BE2C (cell line): ENCODE data around the gene TRAF7.
"Not testable (repeated sequence)": the region's sequence is repeated elsewhere in the genome, so short reads cannot be mapped to it uniquely, and the experiment has no call there.

Experiments
- DNase-seq: peaks from one replicate; pipeline ENCODE4 v3.0.0-alpha.2; 2020
- H3K27me3 ChIP-seq: fragments of 250-450 bp; sonication (Bioruptor Pico); 2 replicates; pipeline ENCODE4 v1.5.1; 2020; ENCODE audit warnings: mild to moderate bottlenecking
- H3K36me3 ChIP-seq: fragments of 250-450 bp; sonication (Bioruptor Pico); 2 replicates; pipeline ENCODE4 v1.5.1; 2020; ENCODE audit warnings: mild to moderate bottlenecking
- H3K4me1 ChIP-seq: fragments of 250-450 bp; sonication (Bioruptor Pico); 2 replicates; pipeline ENCODE4 v1.5.1; 2020
- H3K4me3 ChIP-seq: 2 replicates; pipeline ENCODE4 v1.5.1; 2011; ENCODE audit warnings: low read depth, low read length
- H3K9me3 ChIP-seq: fragments of 250-450 bp; sonication (Bioruptor Pico); 2 replicates; pipeline ENCODE4 v1.5.1; 2020
- TF ChIP-seq, protein P1 (sequence below): IDR thresholded peaks from 2 replicates; pipeline ENCODE4 v1.5.1; 2012; ENCODE audit warnings: mild to moderate bottlenecking, low read depth, low read length

Gene TRAF7

DNA sequence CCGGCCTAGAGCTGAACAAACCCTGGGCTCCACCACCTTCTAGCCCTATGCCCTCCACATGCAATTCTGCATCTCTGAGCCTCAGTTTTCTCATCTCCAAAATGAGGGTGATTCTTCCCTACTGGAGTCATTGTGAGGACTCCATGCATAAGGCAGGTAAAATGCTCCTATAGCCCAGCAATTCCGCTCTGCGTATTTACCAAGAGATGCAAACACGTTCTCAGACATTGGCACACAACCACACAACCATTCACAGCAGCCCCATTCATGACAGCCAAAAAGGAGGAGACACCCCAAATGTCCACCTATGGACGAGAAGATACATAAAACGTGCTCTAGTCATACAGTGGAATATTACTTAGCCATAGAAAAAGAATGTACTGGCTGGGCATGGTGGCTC lies 44.7 kb downstream of the TRAF7 start:
- TF ChIP-seq, protein P1, sequence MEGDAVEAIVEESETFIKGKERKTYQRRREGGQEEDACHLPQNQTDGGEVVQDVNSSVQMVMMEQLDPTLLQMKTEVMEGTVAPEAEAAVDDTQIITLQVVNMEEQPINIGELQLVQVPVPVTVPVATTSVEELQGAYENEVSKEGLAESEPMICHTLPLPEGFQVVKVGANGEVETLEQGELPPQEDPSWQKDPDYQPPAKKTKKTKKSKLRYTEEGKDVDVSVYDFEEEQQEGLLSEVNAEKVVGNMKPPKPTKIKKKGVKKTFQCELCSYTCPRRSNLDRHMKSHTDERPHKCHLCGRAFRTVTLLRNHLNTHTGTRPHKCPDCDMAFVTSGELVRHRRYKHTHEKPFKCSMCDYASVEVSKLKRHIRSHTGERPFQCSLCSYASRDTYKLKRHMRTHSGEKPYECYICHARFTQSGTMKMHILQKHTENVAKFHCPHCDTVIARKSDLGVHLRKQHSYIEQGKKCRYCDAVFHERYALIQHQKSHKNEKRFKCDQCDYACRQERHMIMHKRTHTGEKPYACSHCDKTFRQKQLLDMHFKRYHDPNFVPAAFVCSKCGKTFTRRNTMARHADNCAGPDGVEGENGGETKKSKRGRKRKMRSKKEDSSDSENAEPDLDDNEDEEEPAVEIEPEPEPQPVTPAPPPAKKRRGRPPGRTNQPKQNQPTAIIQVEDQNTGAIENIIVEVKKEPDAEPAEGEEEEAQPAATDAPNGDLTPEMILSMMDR, result no peak
- no peaks in the 10 kb centered on the region for H3K36me3 ChIP-seq
- no peaks in the 10 kb centered on the region for H3K9me3 ChIP-seq
- no peak for DNase-seq
- H3K4me1 ChIP-seq, result peaks cover 4% of the 10 kb centered on the region
- no peaks in the 10 kb centered on the region for H3K27me3 ChIP-seq
- H3K4me3 ChIP-seq, result no peak overlapping the region

DNA sequence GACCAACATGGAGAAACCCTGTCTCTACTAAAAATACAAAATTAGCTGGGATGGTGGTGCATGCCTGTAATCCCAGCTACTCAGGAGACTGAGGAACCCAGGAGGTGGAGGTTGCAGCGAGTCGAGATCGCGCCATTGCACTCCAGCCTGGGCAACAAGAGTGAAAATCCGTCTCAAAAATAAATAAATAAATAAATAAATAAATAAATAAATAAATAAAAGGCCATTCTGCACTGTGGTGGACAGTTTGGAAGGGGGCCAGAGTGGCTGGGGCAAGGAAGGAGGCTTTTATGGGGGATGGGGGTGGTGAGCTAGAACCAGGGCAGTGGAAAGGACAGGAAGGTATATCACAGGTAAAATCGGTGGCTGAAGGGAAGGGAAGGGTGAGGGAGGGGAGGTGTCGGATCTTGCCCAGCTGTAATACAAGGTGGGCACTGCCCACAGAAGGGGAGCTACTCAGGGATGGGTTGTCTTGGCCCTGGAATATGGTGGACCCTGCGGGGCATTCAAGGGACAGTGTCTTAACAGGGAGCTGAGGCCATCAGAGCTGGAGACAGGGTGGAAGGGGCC lies 47.6 kb downstream of the TRAF7 start:
- H3K27me3 ChIP-seq, H3K9me3 ChIP-seq, H3K4me1 ChIP-seq, H3K4me3 ChIP-seq, DNase-seq: not testable (repeated sequence)
- peaks cover 16% of the 10 kb centered on the region for H3K36me3 ChIP-seq

DNA sequence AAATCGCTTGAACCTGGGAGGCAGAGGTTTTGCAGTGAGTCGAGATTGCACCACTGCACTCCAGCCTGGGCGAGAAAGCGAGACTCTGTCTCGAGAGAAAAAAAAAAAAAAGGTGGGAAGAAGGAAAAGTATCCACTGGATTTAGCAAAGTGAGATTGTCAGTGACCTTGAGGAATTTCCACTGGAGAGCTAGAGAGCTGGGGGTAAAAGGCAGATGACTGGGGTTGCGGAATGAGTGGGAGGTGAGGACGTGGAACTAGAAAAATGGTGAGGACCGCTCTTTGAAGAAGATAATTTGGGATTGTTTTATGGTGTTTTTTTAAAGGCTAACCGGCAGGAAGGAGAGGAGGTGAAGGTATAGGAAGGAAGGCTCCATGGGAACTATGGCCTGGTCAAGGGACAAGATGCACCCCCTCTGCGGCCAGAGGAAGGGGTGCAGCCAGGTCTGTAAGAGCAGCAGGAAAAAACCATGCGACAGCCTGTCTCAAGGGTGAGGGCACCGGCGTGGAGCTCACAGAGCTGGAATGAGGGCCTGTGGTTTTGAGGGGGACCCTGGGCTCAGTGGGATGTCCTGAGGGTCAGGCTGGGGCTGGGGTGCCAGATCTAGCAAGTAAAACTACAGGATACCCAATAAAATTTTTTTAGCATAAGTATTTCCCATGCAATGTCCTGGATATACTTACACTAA lies 49.0 kb downstream of the TRAF7 start:
- no peaks in the 10 kb centered on the region for H3K27me3 ChIP-seq
- no peak for DNase-seq
- peak overlapping the region; percentile 80 for H3K4me3 ChIP-seq
- TF ChIP-seq, protein P1, result no peak
- peaks cover 9% of the 10 kb centered on the region for H3K4me1 ChIP-seq
- H3K9me3 ChIP-seq, result no peaks in the 10 kb centered on the region
- H3K36me3 ChIP-seq, result peaks cover 29% of the 10 kb centered on the region

DNA sequence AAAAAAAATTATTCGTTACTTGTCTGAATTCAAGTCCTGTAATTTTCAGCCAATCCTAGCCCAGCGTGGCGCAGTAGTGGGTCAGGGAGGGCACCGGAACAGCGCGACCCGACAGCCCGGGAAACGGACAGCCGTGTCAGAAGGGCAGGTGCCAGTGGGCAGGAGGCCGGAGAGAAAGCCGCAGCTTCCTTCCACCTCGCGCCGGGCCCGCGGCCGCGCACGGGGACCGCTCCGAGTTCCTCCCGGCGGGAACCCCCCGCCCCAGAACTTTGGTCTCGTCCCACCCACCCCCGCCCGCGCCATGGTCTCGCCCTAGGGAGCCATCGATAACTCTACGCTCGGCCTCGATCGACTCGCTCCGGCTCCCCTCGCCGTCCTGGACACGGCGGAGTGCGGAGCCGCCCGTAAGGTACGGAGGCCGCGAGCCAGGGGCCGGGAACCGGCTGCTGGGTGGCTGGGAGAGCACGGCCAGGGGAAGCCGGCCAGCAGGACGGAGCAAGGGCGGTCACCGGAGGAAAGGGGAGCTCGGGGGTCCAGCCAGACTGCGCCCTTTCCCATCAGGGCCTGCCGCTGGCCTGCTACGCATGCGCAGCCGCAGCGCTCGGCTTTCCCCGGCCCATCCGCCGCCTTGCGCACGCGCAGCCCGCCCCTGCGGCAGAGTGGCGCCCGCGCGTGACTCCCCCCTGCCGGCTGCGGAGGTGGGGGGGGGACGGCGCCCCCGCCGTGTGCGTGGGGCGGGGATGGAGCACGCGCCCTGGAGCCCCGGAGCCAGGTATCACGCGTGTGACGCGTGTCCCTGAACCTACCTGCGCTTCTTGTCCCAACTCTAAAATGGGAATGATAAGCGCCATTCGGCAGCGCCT lies 49.8 kb downstream of the TRAF7 start, which contains the start of gene MLST8:
MLST8 (plus strand) TSS at position 351 of the 863 bp plus-strand sequence. CDS start 632 bp downstream, outside the sequence.
- H3K27me3 ChIP-seq, result no peaks in the 10 kb centered on the region
- H3K36me3 ChIP-seq, result peaks cover 36% of the 10 kb centered on the region
- DNase-seq, result peak; percentile 90
- TF ChIP-seq, protein P1, result peak; percentile 20; the same call in 1 of the 2 replicates
- H3K9me3 ChIP-seq, result no peaks in the 10 kb centered on the region
- H3K4me1 ChIP-seq, result peaks cover 9% of the 10 kb centered on the region
- peak within 1 kb of the TSS; percentile 80 for H3K4me3 ChIP-seq

DNA sequence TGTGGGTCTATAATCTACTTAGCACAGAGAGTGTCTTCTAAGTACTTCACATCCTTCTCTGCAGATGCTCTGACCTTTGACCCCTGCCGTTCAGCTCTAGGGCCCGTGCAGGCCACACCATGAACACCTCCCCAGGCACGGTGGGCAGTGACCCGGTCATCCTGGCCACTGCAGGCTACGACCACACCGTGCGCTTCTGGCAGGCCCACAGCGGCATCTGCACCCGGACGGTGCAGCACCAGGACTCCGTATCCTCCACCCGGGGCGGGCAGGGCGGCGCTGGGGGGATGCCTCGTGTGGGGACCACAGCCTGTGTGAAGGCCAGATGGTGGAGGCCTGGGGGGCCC lies 50.4 kb downstream of the TRAF7 start:
- DNase-seq, result no peak
- TF ChIP-seq, protein P1, result no peak

DNA sequence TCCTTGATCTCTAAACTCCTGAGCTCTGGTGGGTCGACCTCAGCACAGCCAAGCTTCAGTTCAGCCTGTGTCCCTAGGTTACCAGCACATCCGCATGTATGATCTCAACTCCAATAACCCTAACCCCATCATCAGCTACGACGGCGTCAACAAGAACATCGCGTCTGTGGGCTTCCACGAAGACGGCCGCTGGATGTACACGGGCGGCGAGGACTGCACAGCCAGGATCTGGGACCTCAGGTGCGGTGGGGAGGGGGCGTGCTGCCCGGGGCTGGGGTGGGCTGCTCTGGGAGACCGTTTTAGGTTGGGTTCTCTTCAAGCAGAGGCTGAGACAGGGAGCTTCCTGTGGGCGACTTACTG lies 50.8 kb downstream of the TRAF7 start:
- no peak for DNase-seq
- peak overlapping the region; percentile 80 for H3K4me3 ChIP-seq
- TF ChIP-seq, protein P1, result no peak
- peaks cover 13% of the 10 kb centered on the region for H3K4me1 ChIP-seq
- no peaks in the 10 kb centered on the region for H3K27me3 ChIP-seq
- H3K36me3 ChIP-seq, result peaks cover 36% of the 10 kb centered on the region
- no peaks in the 10 kb centered on the region for H3K9me3 ChIP-seq

More for the DNA sequence above, 50.4 kb downstream of the TRAF7 start:
- Histone ChIP-seq H3K4me1 (peaks cover 11% of the 10 kb centered on the region), H3K27me3 (no peaks in the 10 kb centered on the region), H3K9me3 (no peaks in the 10 kb centered on the region), H3K36me3 (peaks cover 36% of the 10 kb centered on the region), H3K4me3 (peak overlapping the region; percentile 80)
